GM19351 (cell line): ENCODE measurements around the gene PXK.

Source experiments
- ATAC-seq: cut with Tn5 transposase; IDR thresholded peaks from one replicate; pipeline ENCODE4 v1.9.1; 2021; ENCODE audit warnings: mild to moderate bottlenecking, moderate library complexity; ENCODE audit not compliant: unreplicated experiment

Gene PXK

DNA sequence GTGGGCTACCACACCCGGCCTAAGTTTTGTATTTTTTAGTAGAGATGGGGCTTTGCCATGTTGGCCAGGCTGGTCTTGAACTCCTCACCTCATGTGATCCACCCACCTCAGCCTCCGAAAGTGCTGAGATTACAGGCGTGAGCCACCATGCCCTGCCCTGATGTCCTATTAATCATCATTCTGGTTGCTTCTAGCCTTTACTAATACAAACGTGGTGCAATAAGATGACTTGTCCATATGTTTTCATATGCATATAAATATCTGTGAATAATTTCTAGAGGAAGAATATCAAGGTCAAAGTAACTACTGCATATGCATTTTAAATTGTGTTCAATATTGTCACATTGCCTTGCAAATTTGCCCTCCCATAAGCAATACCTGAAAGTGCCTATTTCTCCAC lies 126.5 kb downstream of the PXK start:
- ATAC-seq, result no peak

- no peak for ATAC-seq
Observed at GRCh38 chr3:58462829-58463180, 130.1 kb downstream of the PXK start.

DNA sequence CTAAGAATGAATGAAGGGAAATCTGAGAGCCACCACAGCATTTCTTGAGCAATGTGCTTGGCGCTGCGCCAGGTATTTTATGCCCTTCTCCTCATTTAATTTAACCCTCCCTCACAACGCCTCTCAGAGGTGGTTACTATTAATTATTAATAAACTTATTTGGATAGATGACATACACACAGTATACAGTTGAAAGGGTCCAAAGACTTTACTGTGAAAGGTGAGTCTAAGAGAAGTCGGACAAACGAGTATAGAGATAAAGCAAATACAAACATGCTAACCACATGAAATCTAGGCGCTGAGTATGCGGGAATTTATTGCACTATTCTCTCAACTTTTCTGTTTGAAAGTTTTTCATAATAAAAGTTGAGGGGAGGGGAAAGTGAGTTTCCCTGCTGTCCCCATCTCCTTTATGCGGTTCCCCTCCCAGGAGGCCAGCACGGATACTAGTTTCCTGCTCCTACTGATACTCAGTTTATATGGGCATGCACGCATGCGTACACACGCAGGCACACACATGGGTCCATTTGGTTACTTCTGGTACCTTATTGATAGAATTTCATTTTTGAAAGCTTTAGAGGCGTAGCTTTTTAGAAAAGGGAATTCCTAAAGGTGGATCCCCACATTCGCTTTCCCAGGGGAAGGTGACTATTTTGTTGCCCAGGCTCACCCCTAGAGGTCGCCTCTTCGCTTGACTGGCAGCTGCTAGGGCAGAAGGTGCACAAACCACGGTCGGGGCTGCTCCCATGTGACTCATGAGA lies 130.7 kb downstream of the PXK start:
- ATAC-seq, result peak; percentile 79

- no peak for ATAC-seq
Observed at GRCh38 chr3:58463942-58464271, 131.2 kb downstream of the PXK start.

DNA sequence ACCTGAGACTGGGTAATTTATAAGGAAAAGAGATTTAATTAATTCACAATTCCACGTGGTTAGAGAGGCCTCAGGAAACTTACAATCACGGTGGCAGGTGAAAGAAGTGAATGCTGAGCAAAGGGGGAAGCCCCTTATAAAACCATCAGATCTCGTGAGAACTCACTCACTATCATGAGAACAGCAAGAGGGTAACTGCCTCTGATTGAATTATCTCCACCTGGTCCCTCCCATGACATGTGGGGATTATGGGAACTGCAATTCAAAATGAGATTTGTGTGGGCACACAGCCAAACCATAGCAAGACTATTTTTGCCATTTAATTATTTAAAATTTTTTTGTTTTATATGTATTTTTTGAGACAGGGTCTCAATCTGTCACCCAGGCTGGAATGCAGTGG lies 132.2 kb downstream of the PXK start:
- ATAC-seq, result no peak

GRCh38 chr3:58466899-58467563 lies 134.3 kb downstream of the PXK start:
- no peak for ATAC-seq

DNA sequence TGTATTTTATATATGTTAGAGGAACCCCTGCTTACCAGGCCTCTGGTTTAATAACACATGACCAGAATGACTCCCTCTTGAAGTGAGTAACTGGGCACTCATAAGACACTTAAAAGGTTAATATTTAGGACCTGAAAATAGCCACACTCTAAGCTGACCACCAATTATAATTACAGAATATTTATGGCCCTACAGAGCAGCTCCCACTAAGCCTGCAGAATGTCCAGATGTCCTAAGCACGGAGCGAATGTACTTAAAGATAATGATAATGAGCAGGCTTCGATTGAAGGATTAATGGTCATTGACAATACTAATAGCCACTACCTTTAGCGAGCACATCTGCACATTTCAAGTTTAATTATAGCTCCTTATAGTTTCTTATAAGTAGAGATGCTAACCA lies 136.4 kb downstream of the PXK start:
- no peak for ATAC-seq

DNA sequence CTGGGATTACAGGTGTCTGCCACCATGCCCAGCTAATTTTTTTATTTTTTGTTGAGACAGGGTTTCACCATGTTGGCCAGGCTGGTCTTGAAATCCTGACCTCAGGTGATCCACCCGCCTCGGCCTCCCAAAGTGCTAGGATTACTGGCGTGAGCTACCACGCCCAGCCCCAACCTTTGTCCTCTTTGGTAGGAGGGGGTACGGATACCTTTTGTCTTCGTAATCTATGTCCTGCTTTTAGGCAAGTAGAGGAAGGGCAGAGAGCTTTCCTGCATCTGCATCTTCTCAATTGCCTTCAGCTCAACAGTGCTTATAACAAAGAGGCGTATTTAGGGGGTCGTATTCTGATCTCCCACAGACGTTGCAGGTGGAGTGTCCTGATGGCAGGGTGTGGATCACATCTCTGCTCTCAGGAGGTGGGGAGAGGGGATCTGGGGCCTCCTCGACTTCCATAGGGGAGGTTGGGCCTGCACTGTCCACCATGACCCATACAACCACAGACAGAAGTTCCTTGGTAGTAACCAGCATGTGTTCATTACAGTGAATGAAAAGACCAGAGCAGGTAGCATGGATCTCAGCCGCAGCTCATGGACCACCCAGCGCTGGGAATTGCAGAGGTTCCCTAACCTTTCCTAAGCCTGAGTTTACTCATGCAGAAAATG lies 137.8 kb downstream of the PXK start:
- ATAC-seq, result no peak

DNA sequence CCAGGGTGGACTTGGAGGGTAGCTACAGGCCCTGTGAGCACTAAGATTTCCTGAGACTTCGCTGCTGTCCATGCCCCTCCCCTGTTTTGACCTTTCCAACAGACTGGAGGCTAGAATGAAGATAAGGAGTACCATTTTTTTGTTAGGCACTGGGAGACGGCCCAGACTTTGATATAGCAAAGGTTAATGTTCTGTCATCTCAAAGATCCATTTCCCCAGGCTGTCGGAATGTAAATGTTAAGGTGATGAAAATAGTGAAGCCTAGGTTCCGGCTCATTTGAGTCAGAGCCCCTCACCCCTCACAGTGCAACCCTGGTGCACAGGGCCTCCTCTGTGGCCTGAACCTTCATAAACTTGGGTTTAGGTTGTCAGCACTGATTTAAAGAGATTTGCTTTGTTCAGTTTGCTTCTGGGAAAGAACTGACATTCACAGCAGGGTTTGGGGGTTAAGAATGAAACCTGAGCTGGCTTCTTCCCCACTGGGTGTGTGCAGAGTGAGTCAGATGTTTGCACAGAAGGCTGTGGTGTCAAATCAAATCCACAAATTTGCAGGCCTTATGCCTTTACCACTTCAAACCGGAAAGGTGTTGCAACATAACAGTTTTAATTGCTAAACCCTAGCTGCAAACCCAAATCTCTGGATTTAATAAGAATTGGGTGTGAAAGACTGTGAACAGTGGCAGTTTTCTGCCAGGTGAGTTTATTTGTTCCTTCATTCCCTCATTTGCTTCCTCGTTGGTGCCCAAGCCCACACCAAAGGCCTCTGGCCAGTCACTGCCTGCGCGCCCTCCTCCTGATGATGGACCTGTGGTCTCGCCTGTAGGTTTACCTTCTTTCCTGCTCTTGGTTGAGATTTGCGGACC lies 138.6 kb downstream of the PXK start:
- ATAC-seq, result no peak

DNA sequence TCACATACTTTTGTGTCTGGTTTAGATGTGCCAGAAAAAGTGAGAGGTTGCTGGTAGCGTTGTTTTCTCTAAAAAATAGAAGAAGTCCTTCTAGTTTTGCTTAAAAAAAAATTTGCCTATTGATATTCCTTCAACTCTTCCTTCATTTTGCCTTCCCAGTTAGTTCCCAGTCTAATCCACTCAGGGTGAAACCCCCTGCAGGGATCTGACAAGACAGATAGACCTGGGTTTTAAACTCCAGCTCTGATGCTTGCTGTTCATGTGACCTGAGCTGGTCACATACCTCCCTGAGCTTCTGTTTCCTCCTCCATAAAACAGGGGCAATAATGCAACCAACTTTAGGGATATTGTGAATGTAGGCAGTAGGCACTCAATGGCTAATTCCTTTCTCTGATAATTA lies 140.6 kb downstream of the PXK start:
- ATAC-seq, result no peak

DNA sequence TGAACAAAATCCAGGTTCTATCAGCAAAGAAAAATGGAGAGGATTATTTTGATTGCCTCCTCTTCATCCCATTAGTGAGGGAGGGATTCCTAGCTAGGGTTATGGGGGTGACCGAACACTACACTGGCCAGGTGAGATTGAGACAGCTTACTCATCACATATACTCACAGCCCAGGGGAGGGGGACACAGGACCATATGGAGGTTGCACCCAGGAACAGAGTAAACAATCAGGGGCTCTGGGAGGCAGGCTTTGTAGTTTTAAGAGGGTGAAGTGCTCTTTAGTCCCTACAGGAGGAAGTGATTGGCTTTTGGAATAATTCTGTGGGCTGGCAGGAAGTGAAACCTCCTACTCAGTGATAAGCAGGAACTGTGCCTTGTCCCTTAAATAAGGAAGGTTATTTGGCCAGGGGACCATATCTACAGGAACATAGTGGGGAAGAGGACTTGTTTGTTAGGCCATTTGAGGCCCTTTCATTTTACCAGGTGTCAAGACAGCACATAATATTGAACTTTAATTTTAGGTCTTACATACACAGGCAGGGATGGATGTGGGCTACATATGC lies 141.7 kb downstream of the PXK start:
- ATAC-seq, result no peak

DNA sequence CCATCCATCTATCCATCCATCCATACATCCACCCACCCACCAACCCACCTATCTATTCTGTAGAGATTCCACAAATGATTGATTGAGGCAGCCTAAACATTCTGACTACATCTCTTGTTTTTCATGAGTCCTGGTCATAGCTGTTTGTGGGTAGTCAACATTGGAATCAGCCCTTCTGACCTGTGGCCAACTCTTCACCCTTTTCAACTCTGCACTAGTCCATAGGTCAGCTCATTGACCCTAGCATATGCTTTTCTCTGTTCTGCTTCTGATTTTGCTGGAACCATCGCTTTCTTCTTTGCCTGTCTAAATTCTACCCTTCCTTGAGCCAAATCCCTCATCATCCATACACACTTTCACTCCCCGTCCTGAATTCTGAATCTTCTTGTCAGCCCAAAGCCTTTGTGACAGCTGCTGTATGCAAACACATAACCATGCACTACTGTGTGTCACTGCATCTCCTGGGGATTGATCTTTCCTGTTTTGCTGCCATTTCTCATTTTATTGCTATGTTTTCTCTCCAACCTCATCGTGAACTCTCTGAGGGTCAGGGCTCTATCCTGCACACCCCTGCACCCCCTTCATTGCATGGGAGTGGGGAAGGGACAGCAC lies 142.4 kb downstream of the PXK start:
- no peak for ATAC-seq
